BLaER1 treated with 17β-estradiol and CSF1 and Interleukin-3, amounts not matched to agents 10 nM and 100 nM (cell line): Measurements from ENCODE around the gene FBXL17.

Source experiments
- H3K27ac ChIP-seq, 11 experiments: shearing (Covaris generic); formaldehyde crosslinking; 2 replicates each; pipeline ENCODE4 v1.8.1; 2022
- H3K27me3 ChIP-seq, 11 experiments: shearing (Covaris generic); formaldehyde crosslinking; 2 replicates each; pipeline ENCODE4 v1.8.1; 2022
- H3K36me3 ChIP-seq, 11 experiments: shearing (Covaris generic); formaldehyde crosslinking; 2 replicates each; pipeline ENCODE4 v1.8.1; 2022
- H3K4me1 ChIP-seq, 10 experiments: shearing (Covaris generic); formaldehyde crosslinking; 2 replicates each; pipeline ENCODE4 v1.8.1; 2022
- H3K4me2 ChIP-seq, 11 experiments: shearing (Covaris generic); formaldehyde crosslinking; 2 replicates each; pipeline ENCODE4 v1.8.1; 2022
- H3K4me3 ChIP-seq, 10 experiments: shearing (Covaris generic); formaldehyde crosslinking; 2 replicates each; pipeline ENCODE4 v1.8.1; 2022
- H3K9ac ChIP-seq, 11 experiments: shearing (Covaris generic); formaldehyde crosslinking; 2 replicates each; pipeline ENCODE4 v1.8.1; 2022
- H3K9me3 ChIP-seq, 11 experiments: shearing (Covaris generic); formaldehyde crosslinking; replicated peaks in 1 of 11; 2 replicates each; pipeline ENCODE4 v1.8.1; 2022
- H4K20me1 ChIP-seq, 11 experiments: shearing (Covaris generic); formaldehyde crosslinking; 2 replicates each; pipeline ENCODE4 v1.8.1; 2022
- Cebpa-rat ChIP-seq, 11 experiments: shearing (Covaris generic); IDR thresholded peaks; 2 replicates each; pipeline ENCODE4 v1.8.1; 2022

FBXL17 gene

GRCh38 chr5:108339220-108339619, 42.7 kb downstream of the FBXL17 start:
- Histone ChIP-seq H3K27ac (no peak overlapping the region), H4K20me1 (no peaks in the 10 kb centered on the region), H3K36me3 (peaks cover 0 to 20% (median 0%) of the 10 kb centered on the region in 11 experiments; a peak in 5 of 22 replicates), H3K9me3 (no peaks in the 10 kb centered on the region), H3K4me3 (no peak overlapping the region), H3K4me1 (no peaks in the 10 kb centered on the region), H3K27me3 (no peaks in the 10 kb centered on the region), H3K9ac (no peak overlapping the region), H3K4me2 (no peak overlapping the region)
- no peak for TF ChIP-seq Cebpa-rat (IDR thresholded peaks at IDR 0.05)

DNA sequence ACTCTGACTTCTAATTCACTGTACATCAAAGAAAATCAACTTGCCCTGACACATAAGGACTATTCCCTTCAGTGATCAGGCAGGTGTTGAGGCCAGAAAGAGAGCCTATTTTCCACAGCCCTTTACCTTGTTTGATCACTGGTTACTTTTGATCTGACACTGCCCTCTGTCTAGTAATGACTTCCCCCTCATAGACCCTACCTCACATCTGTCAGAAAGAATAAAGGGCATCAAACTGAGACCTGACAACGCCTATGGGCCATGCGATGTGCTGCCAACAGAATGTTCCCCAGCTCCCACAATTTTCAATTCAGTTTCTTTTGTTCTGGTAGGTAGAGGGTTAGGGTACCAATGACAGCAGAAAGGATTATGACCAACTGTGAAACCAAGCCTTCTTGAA, 47.7 kb downstream of the FBXL17 start:
- no peak overlapping the region for H3K27ac ChIP-seq
- H3K4me2 ChIP-seq = no peak overlapping the region
- no peaks in the 10 kb centered on the region for H3K27me3 ChIP-seq
- no peaks in the 10 kb centered on the region for H3K9me3 ChIP-seq
- TF ChIP-seq Cebpa-rat (IDR thresholded peaks at IDR 0.05) = no peak
- H3K36me3 ChIP-seq = peaks cover 0 to 9% (median 0%) of the 10 kb centered on the region in 11 experiments; a peak in 4 of 22 replicates
- H3K4me1 ChIP-seq = no peaks in the 10 kb centered on the region; a peak in 1 of 20 replicates
- H3K9ac ChIP-seq = no peak overlapping the region
- no peaks in the 10 kb centered on the region for H4K20me1 ChIP-seq
- no peak overlapping the region for H3K4me3 ChIP-seq

DNA sequence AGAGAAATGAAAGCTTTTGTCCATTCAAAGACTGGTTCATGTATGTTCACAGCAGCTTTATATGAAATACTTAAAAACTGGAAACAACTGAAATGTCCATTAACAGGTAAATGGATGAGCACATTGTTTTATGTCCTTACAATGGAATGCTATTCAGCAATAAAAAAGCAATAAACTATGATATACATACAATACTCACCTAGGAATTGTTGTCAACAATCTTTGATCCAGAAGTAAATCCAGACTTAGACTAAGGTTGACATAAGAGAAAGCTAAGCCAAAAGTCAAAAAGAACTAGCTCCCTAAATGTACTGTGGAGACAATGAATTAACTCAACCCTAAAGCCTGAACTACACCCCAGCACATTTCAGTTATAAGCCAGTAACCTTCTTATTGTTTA, 54.9 kb downstream of the FBXL17 start:
- Histone ChIP-seq H3K4me3 (no peak overlapping the region), H3K4me2 (no peak overlapping the region), H3K27me3 (no peaks in the 10 kb centered on the region), H3K9me3 (no peaks in the 10 kb centered on the region), H3K4me1 (no peaks in the 10 kb centered on the region), H3K27ac (no peak overlapping the region), H3K9ac (no peak overlapping the region), H4K20me1 (no peaks in the 10 kb centered on the region; a peak in 2 of 22 replicates), H3K36me3 (peaks cover 0 to 6% (median 0%) of the 10 kb centered on the region in 11 experiments; a peak in 2 of 22 replicates)
- no peak for TF ChIP-seq Cebpa-rat (IDR thresholded peaks at IDR 0.05)

DNA sequence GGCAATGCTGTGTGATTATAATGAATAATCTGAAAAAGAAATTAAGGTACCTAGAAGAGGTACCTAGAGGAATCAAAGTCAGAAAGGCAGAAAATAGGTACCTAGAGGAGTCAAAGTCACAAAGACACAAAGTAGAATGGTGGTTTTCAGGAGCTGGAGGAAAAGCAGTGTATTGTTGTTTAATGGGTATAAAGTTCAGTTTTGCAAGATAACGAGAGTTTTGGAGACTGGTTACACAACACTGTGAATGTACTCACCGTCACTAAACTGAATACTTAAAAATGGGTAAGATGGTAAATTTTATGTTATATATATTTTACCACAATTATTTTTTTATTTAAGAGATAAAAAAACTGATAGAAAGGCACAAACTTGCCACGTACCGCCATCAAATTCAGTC, 57.0 kb downstream of the FBXL17 start:
- no peak overlapping the region for H3K9ac ChIP-seq
- H4K20me1 ChIP-seq = peaks cover 0 to 4% (median 0%) of the 10 kb centered on the region in 11 experiments; a peak in 2 of 22 replicates
- no peak overlapping the region for H3K4me2 ChIP-seq
- no peak overlapping the region for H3K27ac ChIP-seq
- H3K27me3 ChIP-seq = no peaks in the 10 kb centered on the region
- no peaks in the 10 kb centered on the region for H3K9me3 ChIP-seq
- H3K4me1 ChIP-seq = no peaks in the 10 kb centered on the region
- no peak for TF ChIP-seq Cebpa-rat (IDR thresholded peaks at IDR 0.05)
- peaks cover 0 to 6% (median 0%) of the 10 kb centered on the region in 11 experiments; a peak in 2 of 22 replicates for H3K36me3 ChIP-seq
- no peak overlapping the region for H3K4me3 ChIP-seq

GRCh38 chr5:108321341-108321740, 60.6 kb downstream of the FBXL17 start:
- Histone ChIP-seq H3K27me3 (no peaks in the 10 kb centered on the region), H3K4me1 (no peaks in the 10 kb centered on the region), H4K20me1 (peaks cover 0 to 4% (median 0%) of the 10 kb centered on the region in 11 experiments; a peak in 2 of 22 replicates), H3K36me3 (peaks cover 0 to 6% (median 0%) of the 10 kb centered on the region in 11 experiments; a peak in 2 of 22 replicates), H3K27ac (no peak overlapping the region), H3K9ac (no peak overlapping the region), H3K9me3 (no peaks in the 10 kb centered on the region), H3K4me2 (no peak overlapping the region), H3K4me3 (no peak overlapping the region)
- no peak for TF ChIP-seq Cebpa-rat (IDR thresholded peaks at IDR 0.05)

GRCh38 chr5:108320231-108320630, 61.7 kb downstream of the FBXL17 start:
- Histone ChIP-seq H3K27ac (no peak overlapping the region), H3K4me1 (no peaks in the 10 kb centered on the region), H3K4me2 (no peak overlapping the region), H4K20me1 (peaks cover 0 to 4% (median 0%) of the 10 kb centered on the region in 11 experiments; a peak in 1 of 22 replicates), H3K9me3 (no peaks in the 10 kb centered on the region), H3K9ac (no peak overlapping the region), H3K36me3 (peaks cover 0 to 6% (median 0%) of the 10 kb centered on the region in 11 experiments; a peak in 2 of 22 replicates), H3K4me3 (no peak overlapping the region), H3K27me3 (no peaks in the 10 kb centered on the region)
- TF ChIP-seq Cebpa-rat (IDR thresholded peaks at IDR 0.05) = no peak

DNA sequence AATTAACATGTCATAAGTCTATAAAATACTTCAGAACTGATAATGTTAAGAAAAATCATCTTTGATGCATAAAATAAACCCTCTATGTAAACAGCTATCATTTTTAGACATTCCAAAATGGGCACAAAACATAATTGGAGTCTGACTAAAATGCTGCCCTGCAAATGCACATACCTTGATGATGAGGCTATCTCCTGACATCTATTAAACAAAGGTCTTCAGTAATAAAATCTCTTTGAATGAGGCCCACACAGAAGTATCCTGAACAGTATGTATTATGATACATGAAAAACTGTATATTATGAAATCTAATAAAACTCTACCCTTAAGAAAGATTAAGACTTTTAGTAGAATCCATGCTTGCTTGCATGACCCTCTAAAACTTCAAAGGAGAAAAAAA, 66.1 kb downstream of the FBXL17 start:
- no peaks in the 10 kb centered on the region for H3K27me3 ChIP-seq
- no peak for TF ChIP-seq Cebpa-rat (IDR thresholded peaks at IDR 0.05)
- no peak overlapping the region for H3K9ac ChIP-seq
- no peaks in the 10 kb centered on the region for H3K9me3 ChIP-seq
- H4K20me1 ChIP-seq = 0 out of 22 replicates have a peak, but pooled peaks cover 0 to 4% (median 0%) of the 10 kb centered on the region in 11 experiments
- H3K4me3 ChIP-seq = no peak overlapping the region
- H3K36me3 ChIP-seq = no peaks in the 10 kb centered on the region
- H3K4me1 ChIP-seq = no peaks in the 10 kb centered on the region
- H3K27ac ChIP-seq = no peak overlapping the region
- H3K4me2 ChIP-seq = no peak overlapping the region

DNA sequence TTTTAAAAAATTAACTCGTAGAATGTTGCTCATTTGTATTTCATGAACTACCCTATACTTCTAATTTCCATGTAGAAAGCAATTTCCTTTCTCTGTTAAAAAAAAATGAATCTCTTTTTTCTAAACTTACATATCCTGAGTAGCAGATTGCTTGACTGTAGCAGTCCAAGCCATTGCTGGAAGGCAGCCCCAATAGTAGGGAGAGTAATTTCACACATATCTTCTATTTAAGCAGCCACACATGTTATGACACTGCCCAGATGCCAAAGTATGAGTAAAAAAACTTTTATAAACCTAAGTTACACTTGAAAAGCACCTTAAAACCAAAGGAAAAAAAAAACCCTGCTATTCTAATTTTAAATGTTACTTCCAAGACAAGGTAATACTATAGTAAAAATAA, 69.6 kb downstream of the FBXL17 start:
- Histone ChIP-seq H3K4me1 (no peaks in the 10 kb centered on the region), H3K27ac (no peak overlapping the region), H3K4me2 (no peak overlapping the region), H3K27me3 (no peaks in the 10 kb centered on the region), H3K36me3 (no peaks in the 10 kb centered on the region), H4K20me1 (no peaks in the 10 kb centered on the region), H3K4me3 (no peak overlapping the region), H3K9me3 (no peaks in the 10 kb centered on the region), H3K9ac (no peak overlapping the region)
- no peak for TF ChIP-seq Cebpa-rat (IDR thresholded peaks at IDR 0.05)

DNA sequence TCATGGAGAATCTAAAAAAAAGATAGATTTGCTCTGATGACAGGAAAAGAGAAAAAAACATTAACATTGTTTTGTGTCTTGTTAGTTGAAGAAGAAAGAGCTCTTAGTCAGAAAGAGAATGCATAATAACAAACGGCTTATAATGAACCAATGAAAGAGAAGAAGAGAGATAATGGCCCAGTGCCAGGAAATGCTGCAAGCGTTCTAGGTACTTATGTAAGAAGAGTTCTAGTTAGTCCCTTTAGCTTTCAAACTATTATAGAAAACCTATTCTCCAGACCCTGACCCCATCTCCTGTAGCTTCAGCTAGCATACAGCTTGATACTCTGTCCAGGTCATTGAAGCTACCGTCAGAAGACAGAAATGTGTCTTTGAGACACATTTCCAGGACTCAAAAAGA, 70.2 kb downstream of the FBXL17 start:
- H3K36me3 ChIP-seq = no peaks in the 10 kb centered on the region
- H3K9ac ChIP-seq = no peak overlapping the region
- H3K4me1 ChIP-seq = no peaks in the 10 kb centered on the region
- TF ChIP-seq Cebpa-rat (IDR thresholded peaks at IDR 0.05) = no peak
- H4K20me1 ChIP-seq = no peaks in the 10 kb centered on the region
- H3K9me3 ChIP-seq = no peaks in the 10 kb centered on the region
- H3K27ac ChIP-seq = no peak overlapping the region
- no peaks in the 10 kb centered on the region for H3K27me3 ChIP-seq
- H3K4me2 ChIP-seq = no peak overlapping the region
- no peak overlapping the region for H3K4me3 ChIP-seq

- no peaks in the 10 kb centered on the region for H3K27me3 ChIP-seq
- no peak overlapping the region for H3K9ac ChIP-seq
- H4K20me1 ChIP-seq = 0 out of 22 replicates have a peak, but pooled peaks cover 0 to 4% (median 0%) of the 10 kb centered on the region in 11 experiments
- TF ChIP-seq Cebpa-rat (IDR thresholded peaks at IDR 0.05) = no peak
- H3K9me3 ChIP-seq = no peaks in the 10 kb centered on the region
- H3K4me2 ChIP-seq = no peak overlapping the region
- no peaks in the 10 kb centered on the region for H3K36me3 ChIP-seq
- H3K4me3 ChIP-seq = no peak overlapping the region
- H3K4me1 ChIP-seq = no peaks in the 10 kb centered on the region
- no peak overlapping the region for H3K27ac ChIP-seq
Observed at GRCh38 chr5:108303611-108304010, 78.3 kb downstream of the FBXL17 start.
